Sigmoid colon (tissue), 7 donors: ENCODE results near the gene MRPL50. TPM values are rescaled to one million over a fixed set of nuclear protein-coding genes. Genes with fewer than 3 reads are reported as not detected.

ENCODE experiments used
- DNase-seq: peaks from one replicate; pipeline ENCODE4 v3.0.0-alpha.2; 2019
- H3K27ac ChIP-seq, 4 donors: fragments of 200-600 bp; sonication (generic); one replicate each; pipeline ENCODE4 v1.5.1; 2016 to 2019; ENCODE audit warnings: mild to moderate bottlenecking in 1 of 4
- H3K27me3 ChIP-seq, 3 donors: fragments of 200-600 bp; sonication (generic); one replicate each; pipeline ENCODE4 v1.5.1; 2019; ENCODE audit warnings: mild to moderate bottlenecking in 1 of 3
- H3K36me3 ChIP-seq, 4 donors: fragments of 200-600 bp; sonication (generic); one replicate each; pipeline ENCODE4 v1.5.1; 2016 to 2019
- H3K4me1 ChIP-seq, 4 donors: fragments of 200-600 bp; sonication (generic); one replicate each; pipeline ENCODE4 v1.5.1; 2017 to 2019
- H3K4me3 ChIP-seq, 4 donors: fragments of 200-600 bp; sonication (generic); one replicate each; pipeline ENCODE4 v1.5.1; 2017 to 2019; ENCODE audit warnings: mild to moderate bottlenecking in 2 of 4, moderate library complexity in 1 of 4
- H3K9me3 ChIP-seq, 4 donors: fragments of 200-600 bp in 3 of 4; sonication (generic) in 3 of 4; one replicate each; pipeline versions ENCODE4 v1.5.1 to v1.6.1; 2013 to 2019
- CTCF ChIP-seq, 4 experiments: fragments of 450-650 bp in 3 of 4; fragments of 200-600 bp in 1 of 4; IDR thresholded peaks; one replicate each; pipeline ENCODE4 v1.5.1; 2016 to 2019; ENCODE audit warnings: antibody characterized with exemption in 4 of 4, mild to moderate bottlenecking in 3 of 4, moderate library complexity in 2 of 4
- EP300 ChIP-seq, 4 donors: sonication (generic); formaldehyde crosslinking; IDR thresholded peaks; one replicate each; pipeline ENCODE4 v1.6.1; 2017; ENCODE audit warnings: antibody characterized with exemption in 4 of 4
- POLR2A ChIP-seq, 2 donors: fragments of 450-650 bp; IDR thresholded peaks; one replicate each; pipeline ENCODE4 v1.6.1; 2016; ENCODE audit warnings: antibody characterized with exemption in 2 of 2, mild to moderate bottlenecking in 2 of 2, moderate library complexity in 2 of 2
- POLR2AphosphoS5 ChIP-seq, 4 donors: sonication (generic); formaldehyde crosslinking; IDR thresholded peaks; one replicate each; pipeline ENCODE4 v1.6.1; 2017; ENCODE audit warnings: antibody characterized with exemption in 4 of 4
- WGBS, 2 donors: extraction: QIAGEN DNeasy Blood & Tissue Kit; methylation state at CpG; one replicate each; pipeline ENCODE4 v1.1.7; 2013; 5-methylcytosine and 5-hydroxymethylcytosine counted together
- intact Hi-C: fragments of 100-400 bp; cut with DNase I; formaldehyde crosslinking; loops from one replicate; pipeline ENCODE4 v1.15.1; 2023
- polyA plus RNA-seq, 3 donors: library from polyadenylated mRNA; stranded (reverse); fragments of 200-250 nt; gene quantifications; one replicate each; pipeline ENCODE4 v1.2.3, GENCODE V29; 2013
- total RNA-seq, 4 donors: library from RNA; depleted of rRNA; stranded (reverse); fragments of >200 nt; gene quantifications; one replicate each; pipeline ENCODE4 v1.1.0, GENCODE V29; 2016
- donor health status: healthy with polysubstance abuse.
- donor health status: Bipolar disorder and iron deficiency.
- donor health status: healthy.

Gene MRPL50
- total and polyA plus RNA-seq, 7 donors, result 5.4 to 15.3 (median 10.0) TPM

- Histone ChIP-seq H3K36me3 (no peaks in the 10 kb centered on the region), H3K4me3 (no peak overlapping the region), H3K27me3 (no peaks in the 10 kb centered on the region), H3K4me1 (peaks cover 0 to 18% (median 2%) of the 10 kb centered on the region in 4 donors), H3K27ac (peak overlapping the region in 1 of 4 donors; percentile 63), H3K9me3 (no peaks in the 10 kb centered on the region)
- intact Hi-C loops, result no loop called here
- 80 to 81% methylated on average over 3 of the region's 3 CpGs for WGBS, 2 donors
- no peak for DNase-seq
- TF ChIP-seq CTCF (IDR thresholded peaks at IDR 0.05) (no peak), EP300 (IDR thresholded peaks at IDR 0.05) (no peak), POLR2A (IDR thresholded peaks at IDR 0.05) (no peak), POLR2AphosphoS5 (IDR thresholded peaks at IDR 0.05) (no peak)
Observed at GRCh38 chr9:101442736-101443135, 44.3 kb upstream of the MRPL50 start.

- no peak for TF ChIP-seq POLR2A (IDR thresholded peaks at IDR 0.05)
- TF ChIP-seq CTCF (IDR thresholded peaks at IDR 0.05), result no peak
- no peak for TF ChIP-seq EP300 (IDR thresholded peaks at IDR 0.05)
- peak in 1 of 4 donors; percentile 9 for TF ChIP-seq POLR2AphosphoS5 (IDR thresholded peaks at IDR 0.05)
- peak overlapping the region in 1 of 4 donors; percentile 63 for H3K27ac ChIP-seq
- H3K4me1 ChIP-seq, result peaks cover 0 to 22% (median 2%) of the 10 kb centered on the region in 4 donors
Observed at GRCh38 chr9:101442318-101442717, 43.9 kb upstream of the MRPL50 start.

GRCh38 chr9:101440714-101441230, 42.4 kb upstream of the MRPL50 start:
- no peaks in the 10 kb centered on the region for H3K36me3 ChIP-seq
- H3K9me3 ChIP-seq, result no peaks in the 10 kb centered on the region
- intact Hi-C loops, result no loop called here
- TF ChIP-seq CTCF (IDR thresholded peaks at IDR 0.05) (no peak), POLR2AphosphoS5 (IDR thresholded peaks at IDR 0.05) (no peak), EP300 (IDR thresholded peaks at IDR 0.05) (no peak), POLR2A (IDR thresholded peaks at IDR 0.05) (no peak)
- WGBS, 2 donors, result 43 to 57% methylated on average over 3 of the region's 3 CpGs
- H3K27ac ChIP-seq, result no peak overlapping the region
- no peak for DNase-seq
- no peaks in the 10 kb centered on the region for H3K27me3 ChIP-seq
- H3K4me3 ChIP-seq, result no peak overlapping the region
- H3K4me1 ChIP-seq, result peaks cover 0 to 22% (median 2%) of the 10 kb centered on the region in 4 donors

More at GRCh38 chr9:101442318-101442717, 43.9 kb upstream of the MRPL50 start:
- WGBS, 2 donors, result 86 to 92% methylated on average over 3 of the region's 3 CpGs
- no peaks in the 10 kb centered on the region for H3K36me3 ChIP-seq
- intact Hi-C loops, result no loop called here
- no peaks in the 10 kb centered on the region for H3K27me3 ChIP-seq
- no peak overlapping the region for H3K4me3 ChIP-seq
- no peak for DNase-seq
- H3K9me3 ChIP-seq, result no peaks in the 10 kb centered on the region

- H3K4me1 ChIP-seq, result peaks cover 0 to 17% (median 2%) of the 10 kb centered on the region in 4 donors
- no peaks in the 10 kb centered on the region for H3K36me3 ChIP-seq
- H3K9me3 ChIP-seq, result no peaks in the 10 kb centered on the region
- no peak for DNase-seq
- H3K27me3 ChIP-seq, result no peaks in the 10 kb centered on the region
- H3K27ac ChIP-seq, result peak overlapping the region in 1 of 4 donors; percentile 36
- no peak overlapping the region for H3K4me3 ChIP-seq
- WGBS, 2 donors, result 83 to 88% methylated on average over 3 of the region's 3 CpGs
- intact Hi-C loops, result loop anchor here (2.0 kb wide), 1 partner anchor 38 kb away; no protein-coding TSS in a partner anchor
- TF ChIP-seq POLR2AphosphoS5 (IDR thresholded peaks at IDR 0.05) (no peak), POLR2A (IDR thresholded peaks at IDR 0.05) (no peak), CTCF (IDR thresholded peaks at IDR 0.05) (no peak), EP300 (IDR thresholded peaks at IDR 0.05) (no peak)
Observed at GRCh38 chr9:101438523-101438922, 40.1 kb upstream of the MRPL50 start.
